22Rv1 (cell line): ENCODE data around the gene DPH2.

ENCODE experiments used
- H3K27ac ChIP-seq: fragments of 450-650 bp; 2 replicates; pipeline ENCODE4 v1.5.1; 2017
- CTCF ChIP-seq: fragments of 450-650 bp; IDR thresholded peaks from 2 replicates; pipeline ENCODE4 v1.5.1; 2017; ENCODE audit warnings: mild to moderate bottlenecking
- ZFX ChIP-seq: fragments of 450-650 bp; IDR thresholded peaks from 2 replicates; pipeline ENCODE4 v1.6.1; 2017; ENCODE audit warnings: antibody characterized with exemption, borderline replicate concordance

DPH2 gene

GRCh38 chr1:44020464-44020863, 50.7 kb downstream of the DPH2 start:
- no peak overlapping the region for H3K27ac ChIP-seq
- TF ChIP-seq ZFX = no peak
- no peak for TF ChIP-seq CTCF

- TF ChIP-seq CTCF (no peak), ZFX (no peak)
Observed at GRCh38 chr1:44021156-44021555, 51.3 kb downstream of the DPH2 start.

GRCh38 chr1:44021581-44022321, 51.9 kb downstream of the DPH2 start:
- TF ChIP-seq CTCF (no peak), ZFX (no peak)

More at GRCh38 chr1:44021156-44021555, 51.3 kb downstream of the DPH2 start:
- H3K27ac ChIP-seq = no peak overlapping the region

More at GRCh38 chr1:44021581-44022321, 51.9 kb downstream of the DPH2 start:
- H3K27ac ChIP-seq = no peak overlapping the region
